Mucosa of stomach (tissue), 1 donor: Measurements from ENCODE around the gene IGSF21.
"Not testable (repeated sequence)": the region's sequence is repeated elsewhere in the genome, so short reads cannot be mapped to it uniquely, and the experiment has no call there.

Experiments
- H3K27me3 ChIP-seq: one replicate; pipeline ENCODE4 v1.7.0; 2013; ENCODE audit warnings: mild to moderate bottlenecking, low read length; ENCODE audit not compliant: control insufficient read depth, insufficient read depth
- H3K36me3 ChIP-seq: one replicate; pipeline ENCODE4 v1.7.0; 2013; ENCODE audit warnings: low read length; ENCODE audit not compliant: control insufficient read depth, insufficient read depth
- H3K4me1 ChIP-seq: one replicate; pipeline ENCODE4 v1.7.0; 2013; ENCODE audit warnings: mild to moderate bottlenecking, low read length; ENCODE audit not compliant: control insufficient read depth, insufficient read depth
- H3K4me3 ChIP-seq: one replicate; pipeline ENCODE4 v1.7.0; 2013; ENCODE audit warnings: low read length
- H3K9ac ChIP-seq: one replicate; pipeline ENCODE4 v1.7.0; 2013; ENCODE audit warnings: mild to moderate bottlenecking, low read length, moderate library complexity
- H3K9me3 ChIP-seq: one replicate; pipeline ENCODE4 v1.7.0; 2013; ENCODE audit warnings: mild to moderate bottlenecking, low read length, moderate library complexity; ENCODE audit not compliant: control insufficient read depth
- donor health status: Pancreatic carcinoma.

Gene IGSF21

DNA sequence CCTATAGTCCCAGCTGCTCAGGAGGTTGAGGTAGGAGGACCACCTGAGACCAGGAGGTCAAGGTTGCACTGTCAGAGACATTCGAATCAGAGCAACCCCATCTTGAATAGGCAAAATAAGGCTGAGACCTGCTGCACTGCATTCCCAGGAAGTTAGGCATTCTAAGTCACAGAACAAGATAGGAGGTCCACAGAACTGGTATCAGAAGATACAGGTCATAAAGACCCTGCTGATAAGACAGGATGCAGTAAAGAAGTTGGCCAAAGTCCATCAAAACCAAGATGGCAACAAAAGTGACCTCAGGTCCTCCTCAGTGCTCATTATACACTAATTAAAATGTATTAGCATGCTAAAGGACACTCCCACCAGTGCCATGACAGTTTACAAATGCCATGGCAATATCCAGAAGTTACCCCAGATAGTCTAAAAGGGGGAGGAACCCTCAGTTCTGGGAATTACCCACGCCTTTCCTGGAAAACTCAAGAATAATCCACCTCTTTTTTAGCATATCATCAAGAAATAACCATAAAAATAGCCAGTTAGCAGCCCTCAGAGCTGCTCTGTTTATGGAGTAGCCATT, 307.9 kb downstream of the IGSF21 start:
- no peak overlapping the region for H3K9ac ChIP-seq
- H3K9me3 ChIP-seq: peaks cover 18% of the 10 kb centered on the region
- H3K27me3 ChIP-seq: no peaks in the 10 kb centered on the region
- peaks cover 27% of the 10 kb centered on the region for H3K4me1 ChIP-seq
- H3K4me3 ChIP-seq: no peak overlapping the region
- H3K36me3 ChIP-seq: no peaks in the 10 kb centered on the region

DNA sequence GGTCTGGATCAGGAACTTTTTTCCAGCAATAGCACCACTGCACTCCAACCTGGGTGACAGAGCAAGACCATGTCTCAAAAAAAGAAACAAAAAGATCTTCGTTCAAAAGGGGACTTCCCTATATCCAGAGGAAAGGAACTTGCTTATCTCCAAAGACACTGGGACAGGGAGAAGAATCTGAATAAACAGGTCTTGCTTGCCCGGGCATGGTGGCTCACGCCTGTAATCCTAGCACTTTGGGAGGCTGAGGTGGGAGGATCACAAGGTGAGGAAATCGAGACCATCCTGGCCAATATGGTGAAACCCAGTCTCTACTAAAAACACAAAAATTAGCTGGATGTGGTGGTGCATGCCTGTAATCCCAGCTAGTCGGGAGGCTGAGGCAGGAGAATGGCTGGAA, 308.5 kb downstream of the IGSF21 start:
- H3K27me3 ChIP-seq, H3K36me3 ChIP-seq, H3K9ac ChIP-seq, H3K4me3 ChIP-seq: not testable (repeated sequence)
- Histone ChIP-seq H3K9me3 (peaks cover 18% of the 10 kb centered on the region), H3K4me1 (peaks cover 27% of the 10 kb centered on the region)

DNA sequence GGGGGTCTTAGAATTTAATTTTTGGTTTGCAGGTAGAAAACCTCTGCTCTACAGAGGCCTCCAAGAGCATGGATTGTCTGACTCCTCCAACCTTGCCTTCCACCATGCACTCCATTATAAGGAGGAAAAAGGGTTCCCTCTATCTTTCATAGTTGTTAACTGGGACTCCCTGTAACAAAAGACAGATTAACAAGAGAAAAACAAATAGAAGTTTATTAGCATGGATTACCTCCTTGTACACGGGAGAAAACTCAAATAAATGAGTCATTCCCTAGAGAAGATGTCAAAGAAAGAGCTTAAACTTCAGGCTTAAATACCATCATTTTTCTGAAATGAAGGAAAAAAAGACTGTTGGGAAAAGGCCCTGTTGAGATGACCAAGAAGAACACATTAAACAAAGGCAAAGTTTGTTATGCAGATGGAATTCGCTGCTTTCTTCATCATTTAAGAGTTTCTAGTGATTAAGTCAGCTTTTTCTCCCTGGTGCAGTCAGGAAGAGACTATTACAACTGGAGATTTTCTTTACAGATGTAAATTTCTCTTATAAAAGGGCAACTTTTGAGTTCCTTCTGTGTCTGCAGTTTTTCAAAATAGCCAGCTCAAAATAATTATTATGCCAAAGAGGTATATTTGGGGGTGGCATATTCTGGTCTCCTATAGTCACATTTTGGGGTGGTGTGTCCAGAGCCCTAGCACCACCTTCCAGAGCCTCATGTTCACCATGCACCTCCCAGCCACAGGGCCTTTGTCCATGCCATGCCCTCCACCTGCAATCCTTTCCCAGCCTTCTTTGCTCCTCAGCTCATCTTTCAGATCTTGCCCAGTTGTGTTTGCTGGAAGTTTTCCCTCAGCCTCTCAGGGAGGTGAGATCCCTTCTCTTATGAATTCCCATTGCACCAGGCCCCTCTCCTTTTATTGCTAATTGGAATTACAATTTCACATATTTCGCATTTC, 310.0 kb downstream of the IGSF21 start:
- H3K9ac ChIP-seq: no peak overlapping the region
- no peaks in the 10 kb centered on the region for H3K36me3 ChIP-seq
- H3K4me3 ChIP-seq: no peak overlapping the region
- peaks cover 25% of the 10 kb centered on the region for H3K4me1 ChIP-seq
- no peaks in the 10 kb centered on the region for H3K27me3 ChIP-seq
- H3K9me3 ChIP-seq: peaks cover 3% of the 10 kb centered on the region

DNA sequence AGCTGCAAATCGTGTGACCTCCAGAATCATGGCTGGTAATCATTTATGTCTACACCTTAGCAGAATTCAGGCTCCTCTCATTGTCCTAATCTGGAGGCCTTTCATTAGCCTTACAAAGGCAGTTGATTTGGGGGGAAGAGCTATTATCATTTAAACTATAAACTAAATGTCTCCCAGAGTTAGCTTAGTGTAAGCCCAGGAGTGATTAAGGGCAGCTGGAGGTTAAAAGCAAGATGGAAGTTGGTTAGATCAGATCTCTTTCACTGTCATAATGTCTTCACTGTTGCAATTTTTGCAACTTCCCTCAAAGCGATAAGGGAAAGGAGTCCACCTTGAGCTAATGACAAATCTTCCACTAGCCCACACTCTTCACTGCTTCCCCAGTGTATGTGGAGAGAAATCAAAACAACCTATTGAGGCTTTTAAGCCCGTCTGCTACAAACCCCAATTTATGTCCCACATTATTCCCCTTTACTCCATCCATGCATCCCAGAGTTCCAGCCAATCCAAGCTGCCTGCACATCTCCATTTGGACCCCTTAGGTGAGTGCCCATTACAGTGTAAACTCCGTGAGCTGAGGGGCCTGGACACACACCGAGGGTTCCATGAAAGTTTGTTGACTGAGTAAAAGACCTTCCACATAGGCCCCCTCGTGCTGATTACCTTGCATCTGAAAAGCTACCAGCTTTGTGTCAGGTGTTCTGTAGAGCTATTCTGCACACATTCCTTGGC, 311.7 kb downstream of the IGSF21 start:
- Histone ChIP-seq H3K9ac (no peak overlapping the region), H3K36me3 (no peaks in the 10 kb centered on the region)

DNA sequence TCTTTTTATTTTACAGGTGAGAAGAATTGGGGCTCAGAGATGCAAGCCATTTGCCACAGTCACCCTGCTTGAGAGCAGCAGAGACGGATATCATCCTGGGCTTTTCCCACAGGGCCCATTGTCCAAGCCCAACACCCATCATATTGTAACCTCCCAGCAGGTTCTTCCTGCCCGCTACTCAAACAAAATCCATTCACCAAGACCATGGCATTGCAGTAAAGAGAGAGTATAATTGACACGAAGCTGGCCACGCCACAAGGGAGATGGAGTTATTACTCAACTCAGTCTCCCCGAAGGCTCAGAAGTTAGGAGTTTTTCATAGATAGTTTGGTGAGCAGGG, 312.2 kb downstream of the IGSF21 start:
- Histone ChIP-seq H3K27me3 (no peaks in the 10 kb centered on the region), H3K9ac (no peak overlapping the region), H3K4me1 (peaks cover 11% of the 10 kb centered on the region), H3K4me3 (no peak overlapping the region), H3K9me3 (no peaks in the 10 kb centered on the region), H3K36me3 (no peaks in the 10 kb centered on the region)

More for the DNA sequence above, 311.7 kb downstream of the IGSF21 start:
- Histone ChIP-seq H3K27me3 (no peaks in the 10 kb centered on the region), H3K4me3 (no peak overlapping the region), H3K9me3 (no peaks in the 10 kb centered on the region), H3K4me1 (peaks cover 17% of the 10 kb centered on the region)

DNA sequence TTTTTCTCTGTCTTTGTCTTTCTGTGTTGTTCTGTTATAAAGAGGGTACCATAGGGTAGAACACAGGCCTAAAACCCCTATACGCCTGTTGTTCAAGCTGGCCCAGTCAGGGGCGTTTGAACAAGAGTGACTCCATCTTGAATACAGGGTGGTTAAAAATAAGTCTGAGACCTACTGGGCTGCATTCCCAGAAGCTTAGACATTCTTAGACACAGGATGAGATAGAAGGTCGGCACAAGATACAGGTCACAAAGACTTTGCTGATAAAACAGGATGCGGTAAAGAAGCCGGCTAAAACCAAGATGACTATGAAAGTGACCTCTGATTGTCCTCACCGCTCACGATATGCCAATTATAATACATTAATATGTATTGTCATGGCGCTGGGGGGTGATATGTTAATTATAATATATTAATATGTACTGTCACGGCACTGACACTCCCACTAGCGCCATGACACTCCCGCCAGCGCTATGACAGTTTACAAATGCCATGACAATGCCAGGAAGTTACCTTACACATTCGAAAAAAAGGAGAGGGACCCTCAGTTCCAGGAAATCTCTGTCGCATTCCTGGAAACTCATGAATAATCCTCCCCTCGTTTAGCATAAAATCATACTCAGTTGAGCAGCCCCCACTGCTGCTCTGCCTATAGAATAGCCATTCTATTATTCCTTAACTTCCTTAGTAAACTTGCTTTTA, 314.6 kb downstream of the IGSF21 start:
- Histone ChIP-seq H3K4me3 (no peak overlapping the region), H3K4me1 (no peaks in the 10 kb centered on the region), H3K9me3 (no peaks in the 10 kb centered on the region), H3K9ac (no peak overlapping the region), H3K27me3 (no peaks in the 10 kb centered on the region), H3K36me3 (no peaks in the 10 kb centered on the region)

DNA sequence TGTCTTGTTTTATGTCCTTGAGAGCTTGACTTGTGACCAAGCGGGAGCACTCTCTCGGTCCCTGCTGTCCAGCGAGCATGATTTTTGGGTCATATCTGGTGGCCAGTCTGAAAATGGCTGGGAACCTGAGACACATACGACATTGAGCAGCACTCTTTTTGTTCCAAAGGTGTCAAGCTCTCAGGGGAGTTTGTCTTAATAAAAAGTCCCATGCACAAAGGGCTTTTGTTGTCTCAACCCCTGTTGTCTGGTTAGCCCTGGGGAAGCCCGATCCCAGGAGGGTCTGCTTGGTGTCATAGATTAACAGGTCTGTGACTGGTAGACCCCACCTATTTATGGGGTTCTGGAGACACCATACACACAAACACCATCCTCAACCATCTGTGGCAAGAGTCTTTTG, 315.4 kb downstream of the IGSF21 start:
- Histone ChIP-seq H3K4me3 (no peak overlapping the region), H3K9ac (no peak overlapping the region), H3K9me3 (no peaks in the 10 kb centered on the region), H3K27me3 (no peaks in the 10 kb centered on the region), H3K36me3 (no peaks in the 10 kb centered on the region), H3K4me1 (no peaks in the 10 kb centered on the region)

DNA sequence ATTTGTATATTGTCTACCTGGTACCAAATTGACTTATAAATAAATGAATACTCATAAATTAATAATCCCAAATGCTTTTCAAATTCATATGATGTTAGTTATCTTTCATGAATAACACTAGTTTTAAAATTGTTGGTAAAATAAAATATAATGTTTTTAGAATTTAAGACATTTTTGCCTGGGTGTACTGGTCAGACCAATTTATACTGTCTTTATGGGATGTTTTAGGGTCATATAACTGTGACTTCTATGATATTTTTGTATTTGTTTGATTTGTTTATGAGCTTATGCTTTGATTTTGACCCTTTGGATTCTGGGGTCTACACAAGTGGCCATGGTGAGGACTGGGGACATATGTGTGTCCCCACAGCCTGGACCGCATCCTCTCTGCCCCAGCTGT, 319.0 kb downstream of the IGSF21 start:
- Histone ChIP-seq H3K4me3 (no peak overlapping the region), H3K27me3 (no peaks in the 10 kb centered on the region), H3K9me3 (no peaks in the 10 kb centered on the region), H3K36me3 (no peaks in the 10 kb centered on the region), H3K9ac (no peak overlapping the region), H3K4me1 (no peaks in the 10 kb centered on the region)
